Sigmoid colon (tissue), 4 donors: ENCODE measurements around the gene KRTAP10-6.
"Not testable (repeated sequence)": the region's sequence is repeated elsewhere in the genome, so short reads cannot be mapped to it uniquely, and the experiment has no call there.

ENCODE experiments used
- POLR2A ChIP-seq, 2 donors: fragments of 450-650 bp; IDR thresholded peaks; one replicate each; pipeline ENCODE4 v1.6.1; 2016; ENCODE audit warnings: antibody characterized with exemption in 2 of 2, mild to moderate bottlenecking in 2 of 2, moderate library complexity in 2 of 2
- POLR2AphosphoS5 ChIP-seq, 4 donors: sonication (generic); formaldehyde crosslinking; IDR thresholded peaks; one replicate each; pipeline ENCODE4 v1.6.1; 2017; ENCODE audit warnings: antibody characterized with exemption in 4 of 4

- not testable (repeated sequence) for TF ChIP-seq POLR2A, POLR2AphosphoS5 (IDR thresholded peaks at IDR 0.05)
Measured at GRCh38 chr21:44610157-44610843, 18.0 kb upstream of the KRTAP10-6 start.
